Type B pancreatic cell (in vitro differentiated cells): Measurements from ENCODE around the gene MLXIP. TPM values are rescaled to one million over a fixed set of nuclear protein-coding genes. Genes with fewer than 3 reads are reported as not detected.

Experiments
- DNase-seq: peaks from one replicate; pipeline ENCODE4 v3.0.0; 2021; ENCODE audit warnings: mixed read lengths; ENCODE audit not compliant: unreplicated experiment; ENCODE audit errors: extremely low spot score
- H3K27ac Mint-ChIP-seq: 2 replicates; pipeline ENCODE4 v1.8.0; 2021; ENCODE audit warnings: mild to moderate bottlenecking, mixed read lengths
- H3K27me3 Mint-ChIP-seq: 2 replicates; pipeline ENCODE4 v1.8.0; 2021; ENCODE audit warnings: mixed read lengths
- H3K36me3 Mint-ChIP-seq: 2 replicates; pipeline ENCODE4 v1.8.0; 2021; ENCODE audit warnings: mixed read lengths
- H3K4me1 Mint-ChIP-seq: one replicate; pipeline ENCODE4 v1.8.0; 2021; ENCODE audit warnings: mixed read lengths; ENCODE audit not compliant: unreplicated experiment
- H3K4me3 Mint-ChIP-seq: 2 replicates; pipeline ENCODE4 v1.8.0; 2021; ENCODE audit warnings: mild to moderate bottlenecking, mixed read lengths
- H3K9me3 Mint-ChIP-seq: 2 replicates; pipeline ENCODE4 v1.8.0; 2021; ENCODE audit warnings: mixed read lengths
- total RNA-seq: library from RNA; stranded (reverse); gene quantifications from 2 replicates; pipeline ENCODE4 v1.2.1, GENCODE V29; 2021; ENCODE audit warnings: low replicate concordance
- TF ChIP-seq, protein P1 (sequence below): fragments of 200-600 bp; sonication (generic); conservative IDR thresholded peaks from 2 replicates; pipeline ENCODE4 v1.5.0; 2021; ENCODE audit warnings: antibody characterized with exemption, mild to moderate bottlenecking

MLXIP gene
- total RNA-seq, 1 donor from 2014 or later = 44.5 TPM

DNA sequence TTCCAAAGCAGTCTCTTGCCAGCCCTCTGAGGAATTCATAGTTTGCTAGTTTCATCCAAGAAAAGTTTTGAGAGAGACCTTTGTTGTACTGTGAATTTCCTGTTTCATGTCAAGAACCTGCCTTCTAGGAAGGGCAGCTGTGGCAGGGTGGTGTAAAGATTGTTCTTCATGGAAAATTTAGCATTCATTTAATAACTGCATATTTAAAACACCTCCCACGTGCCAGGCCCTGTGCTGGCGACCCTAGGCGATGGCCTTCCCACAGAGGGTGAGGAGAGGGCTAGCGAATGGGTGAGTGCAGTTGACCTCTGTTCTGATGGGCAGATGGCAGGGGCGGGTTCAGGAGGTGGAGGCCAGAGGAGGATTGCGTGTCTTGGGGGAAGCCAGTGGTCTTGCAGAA is 43.2 kb downstream of the MLXIP start:
- DNase-seq = no peak
- Mint-ChIP-seq H3K9me3 (no peaks in the 10 kb centered on the region), H3K4me1 (peaks cover 13% of the 10 kb centered on the region), H3K27me3 (no peaks in the 10 kb centered on the region), H3K27ac (no peak overlapping the region), H3K36me3 (no peaks in the 10 kb centered on the region), H3K4me3 (no peak overlapping the region)
- TF ChIP-seq, protein P1, sequence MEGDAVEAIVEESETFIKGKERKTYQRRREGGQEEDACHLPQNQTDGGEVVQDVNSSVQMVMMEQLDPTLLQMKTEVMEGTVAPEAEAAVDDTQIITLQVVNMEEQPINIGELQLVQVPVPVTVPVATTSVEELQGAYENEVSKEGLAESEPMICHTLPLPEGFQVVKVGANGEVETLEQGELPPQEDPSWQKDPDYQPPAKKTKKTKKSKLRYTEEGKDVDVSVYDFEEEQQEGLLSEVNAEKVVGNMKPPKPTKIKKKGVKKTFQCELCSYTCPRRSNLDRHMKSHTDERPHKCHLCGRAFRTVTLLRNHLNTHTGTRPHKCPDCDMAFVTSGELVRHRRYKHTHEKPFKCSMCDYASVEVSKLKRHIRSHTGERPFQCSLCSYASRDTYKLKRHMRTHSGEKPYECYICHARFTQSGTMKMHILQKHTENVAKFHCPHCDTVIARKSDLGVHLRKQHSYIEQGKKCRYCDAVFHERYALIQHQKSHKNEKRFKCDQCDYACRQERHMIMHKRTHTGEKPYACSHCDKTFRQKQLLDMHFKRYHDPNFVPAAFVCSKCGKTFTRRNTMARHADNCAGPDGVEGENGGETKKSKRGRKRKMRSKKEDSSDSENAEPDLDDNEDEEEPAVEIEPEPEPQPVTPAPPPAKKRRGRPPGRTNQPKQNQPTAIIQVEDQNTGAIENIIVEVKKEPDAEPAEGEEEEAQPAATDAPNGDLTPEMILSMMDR = no peak

DNA sequence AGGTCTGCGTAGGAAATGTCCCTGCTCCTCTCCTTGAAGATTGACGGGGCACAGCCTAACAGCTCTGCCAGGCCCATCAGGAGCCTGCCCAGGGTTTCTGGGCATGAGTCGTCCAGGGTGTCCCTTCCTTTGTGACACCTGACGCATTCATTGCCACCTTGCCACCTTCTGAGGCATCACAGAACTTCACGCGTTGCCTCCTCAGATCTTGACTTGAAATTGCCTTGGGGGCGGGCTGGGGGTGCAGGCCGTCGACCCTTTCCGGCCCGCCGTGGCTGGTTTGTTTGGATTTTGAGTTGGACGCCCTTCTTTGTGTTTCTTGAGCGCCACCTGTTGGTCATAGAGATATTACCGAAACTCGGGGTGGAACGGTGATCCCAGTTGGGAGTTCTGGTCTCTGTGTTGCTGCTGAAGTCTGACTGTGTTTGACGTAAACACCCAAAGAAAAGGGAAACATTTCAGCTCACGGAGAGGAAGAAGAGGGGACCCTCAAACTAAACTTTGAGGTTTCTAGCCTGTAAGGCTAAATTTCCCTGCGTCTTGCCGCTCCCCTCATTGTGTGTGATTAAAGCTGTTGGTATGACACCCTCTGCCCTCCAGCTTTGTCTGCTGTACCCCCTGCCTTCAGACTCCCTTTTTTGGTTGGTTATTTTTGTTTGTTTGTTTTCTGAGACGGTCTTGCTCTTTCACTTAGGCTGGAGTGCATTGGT is 44.6 kb downstream of the MLXIP start:
- DNase-seq = no peak
- Mint-ChIP-seq H3K36me3 (no peaks in the 10 kb centered on the region), H3K27me3 (no peaks in the 10 kb centered on the region), H3K27ac (peak overlapping the region; percentile 20), H3K4me3 (no peak overlapping the region), H3K4me1 (peaks cover 13% of the 10 kb centered on the region), H3K9me3 (no peaks in the 10 kb centered on the region)
- TF ChIP-seq, protein P1 = peak; percentile 90

DNA sequence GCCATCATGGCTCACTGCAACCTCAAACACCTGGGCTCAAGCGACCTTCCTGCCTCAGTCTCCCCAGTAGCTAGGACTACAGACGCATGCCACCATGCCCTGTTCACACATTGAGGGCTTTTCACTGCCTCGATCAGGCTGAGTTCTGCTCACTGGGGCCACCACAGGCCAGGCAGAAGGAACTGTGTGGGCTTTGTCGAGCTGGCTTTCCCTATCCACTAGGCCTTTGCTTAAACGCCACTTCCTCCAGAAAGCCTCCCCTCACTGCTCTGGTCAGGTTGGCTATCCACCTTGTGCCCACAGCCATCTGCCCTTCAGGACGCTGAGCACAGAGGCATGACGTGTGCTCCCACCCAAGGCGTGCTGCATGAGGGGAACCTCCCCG is 45.2 kb downstream of the MLXIP start:
- no peaks in the 10 kb centered on the region for H3K27me3 Mint-ChIP-seq
- DNase-seq = no peak
- no peak overlapping the region for H3K4me3 Mint-ChIP-seq
- peak overlapping the region; percentile 20 for H3K27ac Mint-ChIP-seq
- H3K4me1 Mint-ChIP-seq = peaks cover 13% of the 10 kb centered on the region
- H3K9me3 Mint-ChIP-seq = no peaks in the 10 kb centered on the region
- TF ChIP-seq, protein P1 = no peak
- H3K36me3 Mint-ChIP-seq = no peaks in the 10 kb centered on the region

DNA sequence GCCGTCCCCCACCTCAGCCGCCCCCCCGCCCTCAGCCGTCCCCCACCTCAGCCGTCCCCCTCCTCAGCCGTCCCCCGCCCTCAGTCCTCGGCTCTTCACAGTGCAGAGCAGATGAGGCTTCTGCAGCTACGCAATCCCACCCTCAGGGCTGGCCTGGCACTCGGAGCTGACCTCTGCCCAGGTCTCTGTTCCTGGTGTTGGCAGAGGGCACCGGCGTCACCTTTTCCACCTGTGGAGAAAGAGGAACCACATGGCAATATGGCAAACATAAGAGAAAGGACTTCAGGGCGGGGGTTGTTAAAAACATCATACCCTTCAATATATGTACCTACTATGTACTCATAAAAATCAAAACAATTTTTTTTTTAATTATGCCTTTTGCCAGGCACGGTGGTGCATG is 45.8 kb downstream of the MLXIP start:
- no peak for DNase-seq
- Mint-ChIP-seq H3K4me3 (no peak overlapping the region), H3K27ac (no peak overlapping the region), H3K4me1 (peaks cover 13% of the 10 kb centered on the region), H3K9me3 (no peaks in the 10 kb centered on the region), H3K36me3 (no peaks in the 10 kb centered on the region), H3K27me3 (no peaks in the 10 kb centered on the region)
- TF ChIP-seq, protein P1 = no peak

DNA sequence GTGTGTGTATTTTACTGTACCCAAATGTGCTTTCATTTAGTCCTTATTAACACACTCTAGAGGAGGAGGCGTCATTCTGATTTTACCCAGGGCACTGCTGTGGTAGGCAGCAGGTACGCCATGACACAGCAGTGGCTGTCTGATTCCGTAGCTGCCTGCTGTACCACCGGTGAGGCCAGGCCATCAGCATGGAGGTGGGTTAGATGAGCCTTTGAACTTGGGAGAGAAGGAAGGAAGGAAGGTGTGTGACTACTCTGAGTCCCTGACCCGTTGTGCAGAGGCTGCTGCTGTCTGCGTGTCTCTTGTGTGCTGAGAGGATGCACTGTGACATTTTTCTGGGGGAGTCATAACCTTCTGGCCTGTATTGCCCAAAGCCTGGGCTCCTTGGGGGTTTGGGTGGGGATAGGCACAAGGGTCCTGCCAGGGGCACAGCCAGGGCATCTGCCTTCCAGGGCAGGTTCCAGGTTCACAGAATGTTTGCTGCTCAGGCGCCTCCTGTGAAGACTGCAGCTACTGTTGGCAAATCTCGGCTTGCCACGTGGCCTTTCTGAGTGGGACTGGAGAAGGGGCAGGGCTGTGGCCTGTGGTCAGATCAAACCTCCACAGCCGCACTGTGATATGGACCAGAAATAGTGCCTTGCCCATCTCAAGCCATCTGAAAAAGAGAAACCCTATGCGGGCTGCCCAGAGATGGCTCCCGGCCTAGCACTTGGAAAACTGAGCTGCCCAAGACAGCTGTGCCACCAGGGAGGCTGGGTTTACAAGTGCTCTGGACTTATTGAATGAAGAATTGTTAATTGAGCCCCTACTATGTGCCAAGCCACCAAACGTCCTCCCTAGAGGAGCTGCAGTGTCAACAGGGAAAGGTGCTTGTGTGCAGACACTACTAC is 47.1 kb downstream of the MLXIP start:
- H3K27me3 Mint-ChIP-seq = no peaks in the 10 kb centered on the region
- H3K36me3 Mint-ChIP-seq = no peaks in the 10 kb centered on the region
- H3K27ac Mint-ChIP-seq = no peak overlapping the region

More for the DNA sequence above, 47.1 kb downstream of the MLXIP start:
- Mint-ChIP-seq H3K4me1 (peaks cover 13% of the 10 kb centered on the region), H3K9me3 (no peaks in the 10 kb centered on the region), H3K4me3 (no peak overlapping the region)
- no peak for DNase-seq
- TF ChIP-seq, protein P1 = no peak
